Cortex of kidney (tissue), 1 donor: ENCODE measurements around the gene ST8SIA1.

Experiments used
- DNase-seq: peaks from one replicate; lab custom pipeline; 2025; lab: John Stamatoyannopoulos, UW

Gene ST8SIA1

DNA sequence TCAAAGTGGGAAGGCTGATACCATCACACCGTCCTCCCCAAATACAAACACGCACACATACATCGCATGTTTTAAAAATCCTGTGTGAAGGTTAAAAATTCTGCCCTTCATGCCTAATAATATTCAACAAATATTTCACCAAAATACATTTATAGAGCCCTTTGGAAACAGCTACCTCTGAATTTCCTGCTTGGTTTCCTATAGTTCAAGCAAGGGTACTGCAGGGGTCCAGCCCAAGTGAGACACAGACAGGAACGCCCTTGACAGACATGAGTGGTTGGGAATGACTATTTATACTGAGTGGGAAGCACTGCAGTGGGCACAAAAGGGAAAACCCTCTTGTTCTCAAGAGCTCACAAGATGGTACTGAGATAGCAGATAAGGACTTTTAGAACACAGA is 51.0 kb downstream of the ST8SIA1 start:
- no peak for DNase-seq

DNA sequence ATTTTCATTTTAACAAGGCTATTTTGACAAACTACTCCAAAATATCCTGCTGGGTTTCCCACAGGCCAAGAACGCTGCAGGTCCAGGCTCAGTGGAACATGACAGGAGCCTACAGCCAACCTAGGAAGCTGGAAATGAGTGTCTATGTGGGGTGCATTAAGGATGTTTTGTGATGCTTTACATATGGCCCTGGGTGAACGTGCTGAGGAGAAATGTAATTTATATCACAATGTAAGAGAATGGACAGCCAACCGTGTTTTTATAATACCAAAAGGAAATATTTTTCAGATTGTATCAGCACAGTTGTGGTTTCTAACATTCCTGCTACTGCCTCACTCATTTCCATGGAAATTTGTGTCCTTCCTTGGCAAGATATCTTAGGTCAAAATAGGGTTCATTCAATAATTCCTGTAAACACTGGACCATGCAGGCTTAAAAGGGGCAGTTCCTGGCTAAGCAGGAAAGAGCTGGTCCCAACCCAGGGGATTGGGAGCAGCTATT is 51.5 kb downstream of the ST8SIA1 start:
- no peak for DNase-seq

DNA sequence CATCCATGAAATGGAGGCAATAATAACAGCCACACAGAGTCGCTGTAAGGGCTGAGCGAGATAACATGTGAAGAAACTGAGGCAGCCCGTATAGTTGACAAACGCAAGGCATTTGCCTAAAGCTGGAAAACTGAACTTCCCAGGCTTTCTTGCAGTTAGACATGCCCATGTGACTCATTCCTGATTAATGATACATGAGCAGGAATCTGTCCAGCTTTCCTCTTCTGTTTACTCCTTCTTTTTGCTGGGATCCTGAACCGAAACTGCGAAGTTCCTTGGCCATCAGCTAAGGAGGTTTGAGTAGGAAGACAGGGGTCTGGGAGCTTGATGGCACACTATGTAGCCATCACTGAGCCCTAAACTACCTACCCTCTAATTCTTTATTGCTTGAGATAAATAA is 52.2 kb downstream of the ST8SIA1 start:
- no peak for DNase-seq

DNA sequence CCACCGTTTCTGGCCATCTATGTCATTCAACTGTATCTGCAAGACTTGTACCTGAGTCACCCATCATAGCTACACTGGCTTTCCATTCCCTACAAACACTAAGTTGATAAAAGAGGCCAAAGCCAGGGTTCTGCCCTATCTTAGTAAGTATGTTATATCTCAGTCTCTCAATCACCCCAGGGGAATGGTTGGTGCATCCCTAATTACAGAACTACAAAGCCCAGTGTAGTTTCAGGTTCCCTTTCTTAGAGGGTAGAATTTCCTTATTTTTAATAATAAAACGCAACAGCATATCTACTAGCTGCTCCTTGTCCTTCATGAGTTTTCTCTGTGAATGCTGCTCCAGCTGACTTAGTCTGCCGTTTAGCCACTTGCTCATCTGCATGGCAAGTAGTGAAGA is 57.6 kb downstream of the ST8SIA1 start:
- DNase-seq: no peak

DNA sequence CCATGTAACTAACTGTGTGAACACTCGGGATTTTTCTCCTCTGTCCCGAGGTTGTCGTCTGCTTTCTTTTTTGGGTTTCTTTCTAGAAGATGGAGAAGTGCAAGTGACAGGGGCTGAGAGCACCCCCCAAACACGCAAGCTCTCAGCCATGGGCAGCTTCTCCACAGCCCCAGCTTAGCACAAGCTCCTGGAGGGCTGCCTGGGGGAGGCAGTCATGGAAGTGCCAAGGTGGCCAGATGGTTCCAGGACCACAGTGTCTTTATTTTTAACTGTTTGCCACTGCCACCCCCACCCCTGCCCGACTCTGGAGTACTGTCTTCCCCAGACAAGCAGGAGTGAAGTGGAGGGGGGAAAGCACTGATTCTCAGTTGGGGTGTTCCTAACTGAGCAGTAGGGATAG is 58.2 kb downstream of the ST8SIA1 start:
- DNase-seq: no peak

DNA sequence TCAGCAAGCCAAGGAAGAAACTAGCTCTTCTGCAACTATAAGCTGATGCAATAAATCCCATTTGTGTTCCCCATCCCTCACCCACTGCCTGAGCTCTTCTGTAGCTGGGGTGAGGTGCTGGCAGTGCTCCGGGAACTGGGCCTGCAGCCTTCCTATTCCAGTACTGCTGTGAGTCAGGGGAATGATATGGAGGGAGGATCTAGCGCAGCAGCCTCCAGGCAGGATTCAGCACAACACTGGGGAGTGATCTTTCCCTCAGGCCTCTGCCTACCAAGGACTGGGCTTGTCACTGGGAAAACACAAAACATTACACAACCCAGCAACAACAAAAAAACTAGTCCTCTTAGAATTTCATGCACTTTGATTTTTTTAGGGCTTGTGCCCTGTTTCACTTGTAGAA is 58.7 kb downstream of the ST8SIA1 start:
- DNase-seq: no peak

DNA sequence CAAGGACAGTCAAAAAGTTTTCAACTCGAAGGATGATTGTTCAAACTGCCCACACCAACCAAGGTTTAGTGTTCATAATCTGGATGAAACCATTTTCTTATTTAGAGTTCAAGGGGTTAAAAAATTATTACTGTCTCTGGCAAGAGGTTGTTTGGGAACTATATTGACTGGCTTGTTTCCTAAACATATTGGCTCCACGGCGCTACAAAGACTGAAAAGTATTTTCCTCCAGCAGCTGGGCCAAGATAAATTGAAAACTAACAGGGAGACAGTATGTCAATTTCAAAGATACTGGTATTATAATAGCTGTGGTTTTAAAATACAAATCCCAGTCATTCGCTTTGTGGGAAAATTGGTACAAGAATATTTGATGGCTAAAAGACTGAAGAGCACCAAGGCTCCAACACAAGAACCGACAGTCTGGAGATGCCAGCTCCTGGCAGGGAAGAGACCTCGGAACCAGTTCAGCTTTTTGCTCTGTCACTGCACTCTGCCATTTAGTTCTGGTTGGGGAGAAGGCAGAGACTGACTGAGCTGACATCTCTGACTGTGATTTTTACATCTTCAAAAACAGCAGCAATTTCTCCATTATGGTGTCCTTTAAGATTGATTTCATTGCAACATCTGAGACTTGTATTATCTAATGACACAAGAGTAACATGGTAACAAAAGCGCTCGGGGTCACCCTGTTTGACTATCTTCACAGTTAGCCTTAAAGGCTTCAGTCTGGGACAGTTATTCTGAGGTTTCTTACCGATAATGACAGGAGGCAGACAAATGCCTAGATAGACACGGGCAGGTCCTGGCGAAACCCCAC is 62.0 kb downstream of the ST8SIA1 start:
- DNase-seq: no peak

DNA sequence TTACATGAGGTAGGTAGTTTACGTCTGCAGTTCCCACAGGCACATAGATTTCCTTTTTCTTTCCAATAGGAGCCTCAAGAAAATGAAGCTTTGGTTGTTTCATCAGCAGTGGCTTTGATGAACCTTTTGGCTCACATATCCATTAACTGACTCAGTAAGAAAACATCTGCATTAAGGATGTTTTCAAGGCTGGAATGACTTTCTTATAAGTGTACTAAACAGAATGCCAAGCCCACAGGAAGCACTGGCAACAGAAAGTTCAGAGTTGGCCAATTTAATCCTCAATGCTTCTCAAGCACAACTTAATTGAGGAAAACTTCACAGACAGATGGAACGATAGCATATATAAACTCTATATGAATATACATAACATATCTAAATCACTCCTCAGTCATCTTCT is 63.5 kb downstream of the ST8SIA1 start:
- DNase-seq: no peak

DNA sequence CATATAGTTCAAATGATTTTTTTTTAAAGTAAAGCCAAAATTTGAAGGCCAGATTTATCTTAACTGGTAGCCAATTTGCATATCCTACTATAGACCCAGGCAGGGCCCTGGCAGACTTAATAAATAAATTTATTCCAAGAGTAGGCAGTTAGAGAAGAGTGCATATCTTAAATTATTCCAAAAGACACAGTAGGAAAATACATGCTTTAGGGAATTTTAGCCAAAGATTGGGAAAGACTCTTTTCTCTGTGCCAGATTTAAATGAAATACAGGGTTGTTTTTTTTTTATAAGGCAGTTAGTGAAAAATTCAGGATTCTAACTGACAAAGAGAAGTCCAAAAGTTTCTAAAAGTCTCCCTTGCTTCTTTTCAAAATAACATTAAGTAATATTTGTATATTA is 65.5 kb downstream of the ST8SIA1 start:
- DNase-seq: no peak

DNA sequence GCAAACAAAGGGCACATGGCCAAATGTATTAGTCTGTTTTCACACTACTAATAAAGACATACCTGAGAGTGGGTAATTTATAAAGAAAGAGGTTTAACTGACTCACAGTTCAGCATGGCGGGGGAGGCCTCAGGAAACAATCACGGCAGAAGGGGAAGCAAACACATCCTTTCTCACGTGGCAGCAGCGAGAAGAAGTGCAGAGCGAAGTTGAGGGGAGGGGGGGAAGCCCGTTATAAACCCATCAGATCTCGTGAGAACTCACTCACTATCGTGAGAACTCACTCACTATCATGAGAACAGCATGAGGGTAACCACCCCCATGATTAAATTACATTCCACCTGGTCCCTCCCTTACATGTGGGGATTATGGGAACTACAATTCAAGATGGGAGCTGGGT is 66.1 kb downstream of the ST8SIA1 start:
- DNase-seq: no peak

DNA sequence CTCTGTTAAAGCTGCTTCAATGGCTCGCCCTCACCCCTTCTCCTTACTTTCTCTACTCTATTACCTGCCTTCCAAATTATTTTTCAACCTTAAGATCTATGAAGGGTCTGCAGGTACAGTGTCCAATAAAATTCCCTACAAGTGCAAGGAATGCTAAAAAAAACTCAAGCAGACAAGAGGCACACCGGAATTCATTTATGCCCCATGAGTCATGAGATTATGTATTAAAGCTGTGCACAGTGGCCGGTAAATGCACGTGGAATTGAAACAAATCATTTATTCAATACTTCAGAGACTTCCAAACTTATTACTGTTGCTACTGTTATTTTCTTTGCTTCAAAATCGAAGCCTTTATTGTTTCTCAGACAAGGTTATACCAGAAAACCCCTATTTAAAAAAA is 68.4 kb downstream of the ST8SIA1 start:
- DNase-seq: no peak

DNA sequence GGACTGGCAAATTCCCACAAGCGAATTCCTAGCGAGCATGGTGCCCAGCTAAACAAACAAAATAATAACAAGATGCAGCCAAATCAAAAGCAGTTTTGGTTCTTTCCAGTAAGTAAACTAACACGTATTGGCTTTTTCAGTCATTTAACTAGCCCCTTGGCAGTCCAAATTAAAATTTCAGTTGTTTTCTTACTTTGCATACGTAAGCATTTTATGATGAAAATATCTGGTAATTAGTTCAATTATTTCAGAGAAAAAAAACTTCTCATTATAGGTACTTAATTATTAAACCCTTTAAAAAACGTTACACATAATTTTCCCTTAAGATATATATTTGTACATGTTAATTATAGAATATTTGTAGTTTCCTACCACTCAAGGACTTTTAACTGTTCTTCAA is 70.1 kb downstream of the ST8SIA1 start:
- no peak for DNase-seq

DNA sequence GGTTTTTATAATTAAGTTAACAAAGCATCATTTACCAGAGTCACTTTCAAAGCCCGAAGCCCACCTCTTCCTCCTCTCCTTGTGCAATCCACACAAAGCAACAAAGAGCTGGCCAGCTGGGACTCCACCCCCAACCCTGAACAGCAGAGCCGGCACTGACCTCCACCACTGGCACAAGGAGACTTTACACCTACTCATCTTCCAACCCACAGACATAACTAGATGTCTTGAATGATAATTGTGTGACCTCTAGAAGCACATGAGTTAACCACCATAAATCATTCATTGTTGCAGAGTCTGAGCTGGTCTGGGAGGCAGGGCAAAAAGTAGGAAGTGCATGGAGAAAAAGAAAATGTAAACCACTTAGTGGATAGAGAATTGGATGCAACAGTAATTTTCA is 72.2 kb downstream of the ST8SIA1 start:
- DNase-seq: no peak

DNA sequence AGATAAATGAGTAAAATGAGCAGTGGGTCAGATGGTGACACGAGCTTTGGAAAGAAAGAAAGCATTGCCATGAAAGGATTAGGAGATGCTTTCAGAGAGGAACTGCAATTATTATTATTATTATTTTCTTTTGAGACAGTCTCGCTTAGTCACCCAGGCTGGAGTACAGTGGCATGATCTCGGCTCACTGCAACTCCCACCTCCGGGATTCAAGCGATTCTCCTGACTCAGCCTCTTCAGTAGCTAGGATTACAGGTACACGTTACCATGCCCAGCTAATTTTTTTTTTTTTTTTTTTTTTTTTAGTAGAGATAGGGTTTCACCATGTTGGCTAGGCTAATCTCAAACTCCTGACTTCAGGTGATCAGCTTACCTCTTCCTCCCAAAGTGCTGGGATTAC is 77.4 kb downstream of the ST8SIA1 start:
- no peak for DNase-seq

DNA sequence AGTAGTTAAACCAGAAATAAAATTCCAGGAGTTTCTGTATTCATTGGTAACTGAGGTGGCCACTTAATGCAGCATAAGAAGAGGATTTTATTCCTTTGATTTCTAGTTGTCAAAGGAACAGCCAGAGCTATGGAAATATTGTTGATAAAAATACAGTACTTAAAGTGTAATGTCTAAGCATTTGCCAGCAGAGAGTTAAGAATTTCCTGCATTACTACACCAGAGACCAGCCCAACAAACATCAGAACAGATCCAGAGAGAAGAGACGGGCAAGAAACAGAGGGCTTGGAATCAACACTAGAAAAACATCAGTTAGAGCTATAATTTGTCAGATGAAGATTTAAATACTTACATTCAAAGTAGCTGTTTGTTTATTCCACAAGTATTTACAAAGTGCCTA is 77.9 kb downstream of the ST8SIA1 start:
- no peak for DNase-seq

DNA sequence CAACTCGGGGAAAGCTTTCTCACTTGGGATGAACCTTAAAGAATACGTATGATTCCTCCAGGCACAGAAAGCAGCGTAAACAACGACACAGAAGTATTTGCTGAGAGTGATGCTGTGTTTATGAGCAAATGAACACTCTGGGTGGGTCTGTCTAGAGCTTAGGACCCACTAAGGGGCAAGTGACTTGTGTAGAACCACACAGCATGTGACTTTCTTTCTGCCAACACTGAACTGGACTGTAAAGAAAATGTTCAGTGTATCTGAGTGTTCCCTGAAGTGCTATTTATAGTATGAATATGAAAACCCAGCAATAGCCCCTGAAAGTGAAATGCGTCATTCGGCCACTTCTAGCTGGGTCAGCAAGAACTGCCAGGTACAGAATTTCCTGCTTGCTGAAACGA is 78.5 kb downstream of the ST8SIA1 start:
- no peak for DNase-seq

DNA sequence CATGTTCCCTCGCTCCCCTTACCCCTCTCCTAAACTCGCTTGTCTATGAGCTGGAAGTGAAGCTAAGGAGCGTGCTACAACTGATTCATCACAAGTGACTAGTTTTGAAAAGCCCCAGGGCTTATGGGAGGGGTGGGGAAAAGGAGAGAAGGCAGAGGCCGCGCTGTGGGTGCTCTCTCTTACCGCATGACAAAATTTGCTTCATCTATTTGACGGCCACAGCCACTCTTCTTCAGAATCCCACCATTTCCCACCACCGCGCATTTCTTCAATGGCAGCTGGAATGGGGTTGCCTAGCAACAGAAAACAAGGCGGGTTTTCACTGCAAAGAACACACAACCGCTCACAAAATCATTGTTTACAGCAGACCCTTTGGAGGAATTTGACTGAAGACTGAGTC is 79.4 kb downstream of the ST8SIA1 start:
- DNase-seq: no peak

DNA sequence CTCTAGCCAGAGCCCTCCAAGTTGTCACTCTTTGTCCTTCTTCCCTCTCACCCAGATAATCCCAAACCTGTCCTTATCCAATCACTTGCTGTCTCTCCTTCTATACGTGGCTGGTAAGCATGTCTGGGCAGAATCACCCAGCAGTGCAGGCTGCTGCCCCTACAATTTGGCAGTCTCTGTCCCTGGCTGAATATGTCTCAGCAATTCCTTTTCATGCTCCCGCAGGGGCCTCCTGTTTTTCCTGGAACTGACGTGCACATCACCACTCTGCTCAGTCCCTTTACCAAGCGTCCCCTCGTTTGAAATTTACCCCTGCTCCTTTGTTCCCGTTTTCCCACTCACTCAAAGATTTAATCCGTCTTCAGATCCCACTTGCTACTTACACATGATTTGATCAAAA is 80.0 kb downstream of the ST8SIA1 start:
- DNase-seq: no peak

DNA sequence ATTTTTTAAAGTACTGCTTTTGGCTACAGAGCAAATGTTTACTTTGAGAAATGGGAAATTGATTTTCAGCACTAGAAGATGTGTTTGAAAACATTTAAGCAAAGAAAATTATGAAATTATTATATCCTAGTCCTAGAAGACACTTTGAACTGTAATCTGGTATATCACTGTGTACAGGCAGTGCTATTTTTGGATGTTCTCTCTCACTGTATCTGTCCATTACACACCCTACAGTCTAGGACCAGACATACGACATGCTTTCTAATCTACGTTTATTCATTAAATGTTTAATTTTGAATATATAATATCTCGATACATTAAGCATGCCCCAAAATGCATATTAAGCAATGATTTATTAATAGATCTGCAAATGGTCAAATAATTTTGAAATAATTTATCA is 82.5 kb downstream of the ST8SIA1 start:
- no peak for DNase-seq

DNA sequence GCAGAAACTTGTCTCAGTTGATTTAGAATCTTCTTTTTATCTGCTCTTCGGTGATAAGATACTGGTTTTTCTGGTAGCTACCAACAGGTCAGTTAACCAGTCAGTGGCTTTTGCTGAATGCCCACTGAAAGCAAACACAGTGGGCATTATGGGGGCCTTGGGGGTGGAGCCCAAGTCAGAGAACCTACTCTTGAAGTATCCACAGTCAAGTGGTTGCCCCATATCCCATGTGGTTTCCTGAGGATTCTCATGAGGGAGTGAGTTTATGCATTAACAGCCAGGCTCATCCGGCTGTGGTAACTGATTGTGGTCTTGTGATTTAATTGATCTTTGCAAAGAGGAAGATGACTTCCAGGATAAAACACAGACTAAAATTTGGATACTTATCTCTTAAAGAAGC is 83.7 kb downstream of the ST8SIA1 start:
- DNase-seq: no peak

DNA sequence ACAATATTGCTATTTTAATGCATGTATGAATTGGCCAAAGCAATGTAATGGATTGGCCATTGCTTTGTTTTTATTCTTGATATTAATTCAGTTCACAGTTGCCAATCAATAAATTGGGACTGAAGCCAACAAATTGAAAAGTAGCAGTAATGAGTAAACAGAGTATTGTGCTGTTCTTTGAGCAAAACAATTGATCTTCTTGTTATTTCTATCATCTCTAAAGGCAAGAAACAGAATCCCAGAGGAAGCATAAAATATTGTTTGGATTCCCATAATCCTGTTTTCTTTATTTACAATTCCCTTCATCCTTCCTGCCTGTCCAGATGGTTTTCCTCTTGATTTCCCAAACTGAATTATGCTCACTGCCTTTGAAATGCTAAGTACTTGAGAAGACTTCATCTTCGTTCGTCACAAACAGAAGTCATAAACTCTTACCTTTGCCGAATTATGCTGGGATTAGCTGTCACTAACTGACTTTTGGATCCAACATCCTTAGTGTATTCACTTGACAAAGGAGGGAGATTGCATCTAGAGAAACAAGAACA is 85.9 kb downstream of the ST8SIA1 start:
- DNase-seq: no peak

DNA sequence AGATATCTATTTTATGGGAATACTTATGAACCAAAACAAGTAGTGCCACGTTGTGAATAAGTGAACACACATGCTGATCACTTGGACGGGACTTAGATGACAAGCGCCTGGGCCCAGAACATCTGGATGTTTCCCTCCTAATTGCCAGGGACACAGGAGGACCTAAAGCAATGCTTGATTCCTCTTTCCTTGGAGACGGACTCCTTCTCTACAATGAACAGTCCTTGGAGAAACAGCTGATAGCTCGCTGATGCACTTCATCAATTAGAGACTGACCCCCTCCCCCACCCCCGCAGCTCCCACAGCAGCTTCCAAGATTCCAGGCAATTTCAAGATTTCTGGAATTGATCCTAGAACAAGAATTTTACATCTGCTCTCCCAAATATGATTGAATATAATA is 86.4 kb downstream of the ST8SIA1 start:
- no peak for DNase-seq

DNA sequence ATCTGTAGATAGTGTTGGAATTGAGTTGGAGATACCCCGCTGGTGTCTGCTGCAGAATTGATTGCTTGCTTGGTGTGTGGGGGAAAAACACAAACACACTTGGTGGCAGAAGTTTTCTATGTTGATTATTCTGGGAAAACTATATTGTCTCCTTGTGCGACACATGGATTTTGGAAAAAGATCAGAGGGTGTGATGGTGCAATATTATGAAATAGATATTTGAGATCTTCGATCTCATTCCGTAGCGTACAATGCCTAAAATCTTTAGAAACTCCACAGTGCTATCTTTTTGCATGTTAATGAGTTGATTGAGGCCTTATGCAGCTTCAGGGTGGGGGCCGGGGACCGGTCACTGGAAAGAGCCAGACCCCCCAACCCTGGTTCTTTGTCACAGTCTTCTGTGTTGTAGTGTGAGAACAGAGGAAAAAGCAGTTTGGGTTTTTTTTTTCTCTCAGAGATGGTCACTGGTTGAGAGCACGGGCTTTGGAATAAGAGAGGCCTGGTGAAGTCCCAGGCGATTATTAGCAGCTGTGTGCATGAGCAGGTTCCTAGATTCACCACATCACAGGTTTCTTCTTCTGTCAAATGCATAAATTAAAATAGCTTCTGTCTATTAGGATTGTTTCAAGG is 88.2 kb downstream of the ST8SIA1 start:
- no peak for DNase-seq

DNA sequence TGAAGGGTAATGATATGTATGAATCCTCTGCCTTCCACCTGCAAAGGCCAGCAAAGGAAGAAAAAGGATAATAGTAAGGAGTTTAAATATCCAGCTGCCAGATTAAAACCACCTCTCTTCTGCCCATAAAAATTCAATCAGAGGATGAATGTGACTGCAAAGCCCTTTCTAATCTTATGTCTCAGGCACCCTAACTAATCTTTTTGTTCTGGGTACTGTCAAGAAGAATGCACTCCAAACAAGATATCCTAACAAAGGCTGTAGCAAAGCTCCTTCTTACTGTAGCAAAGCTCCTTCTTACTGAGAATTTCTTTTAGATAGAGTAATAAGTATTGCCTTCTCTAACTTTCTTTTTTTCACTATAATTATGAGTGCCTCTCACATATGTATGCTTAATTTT is 91.8 kb downstream of the ST8SIA1 start:
- DNase-seq: no peak
